HFF-Myc (cell line): Measurements from ENCODE around the gene DYNC1I2.

Experiments
- DNase-seq: peaks from one replicate; pipeline ENCODE4 v3.0.0-alpha.2; 2011; ENCODE audit warnings: low read depth; ENCODE audit errors: extremely low read depth
- H3K4me3 ChIP-seq: replicated peaks from 2 replicates; pipeline ENCODE4 v1.5.1; 2011; ENCODE audit warnings: low read depth, mild to moderate bottlenecking, control low read depth, low read length
- TF ChIP-seq, protein P1 (sequence below): IDR thresholded peaks from 2 replicates; pipeline ENCODE4 v1.5.1; 2012; ENCODE audit warnings: mild to moderate bottlenecking, low read depth, low read length, control low read depth; ENCODE audit errors: missing control alignments

DYNC1I2 gene

DNA sequence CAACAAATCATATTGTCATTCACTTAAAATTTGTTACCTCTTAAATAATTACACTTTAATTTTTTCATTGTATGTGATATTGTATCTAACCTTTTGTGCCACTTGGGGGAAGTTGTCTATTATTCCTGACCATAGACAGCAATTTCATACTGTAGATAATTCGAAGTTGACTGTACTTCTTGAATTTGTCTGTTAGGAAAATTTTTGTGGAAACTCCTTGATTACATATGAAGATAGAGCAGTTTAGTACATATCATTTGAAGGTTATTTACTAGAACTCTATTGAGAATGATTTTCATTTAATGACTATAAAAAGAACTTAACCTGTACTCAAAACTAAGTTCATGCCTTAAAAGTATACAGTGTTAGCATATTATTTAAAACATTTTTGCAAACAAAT, 5.1 kb downstream of the DYNC1I2 start:
- no peak overlapping the region for H3K4me3 ChIP-seq
- TF ChIP-seq, protein P1, sequence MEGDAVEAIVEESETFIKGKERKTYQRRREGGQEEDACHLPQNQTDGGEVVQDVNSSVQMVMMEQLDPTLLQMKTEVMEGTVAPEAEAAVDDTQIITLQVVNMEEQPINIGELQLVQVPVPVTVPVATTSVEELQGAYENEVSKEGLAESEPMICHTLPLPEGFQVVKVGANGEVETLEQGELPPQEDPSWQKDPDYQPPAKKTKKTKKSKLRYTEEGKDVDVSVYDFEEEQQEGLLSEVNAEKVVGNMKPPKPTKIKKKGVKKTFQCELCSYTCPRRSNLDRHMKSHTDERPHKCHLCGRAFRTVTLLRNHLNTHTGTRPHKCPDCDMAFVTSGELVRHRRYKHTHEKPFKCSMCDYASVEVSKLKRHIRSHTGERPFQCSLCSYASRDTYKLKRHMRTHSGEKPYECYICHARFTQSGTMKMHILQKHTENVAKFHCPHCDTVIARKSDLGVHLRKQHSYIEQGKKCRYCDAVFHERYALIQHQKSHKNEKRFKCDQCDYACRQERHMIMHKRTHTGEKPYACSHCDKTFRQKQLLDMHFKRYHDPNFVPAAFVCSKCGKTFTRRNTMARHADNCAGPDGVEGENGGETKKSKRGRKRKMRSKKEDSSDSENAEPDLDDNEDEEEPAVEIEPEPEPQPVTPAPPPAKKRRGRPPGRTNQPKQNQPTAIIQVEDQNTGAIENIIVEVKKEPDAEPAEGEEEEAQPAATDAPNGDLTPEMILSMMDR: no peak

DNA sequence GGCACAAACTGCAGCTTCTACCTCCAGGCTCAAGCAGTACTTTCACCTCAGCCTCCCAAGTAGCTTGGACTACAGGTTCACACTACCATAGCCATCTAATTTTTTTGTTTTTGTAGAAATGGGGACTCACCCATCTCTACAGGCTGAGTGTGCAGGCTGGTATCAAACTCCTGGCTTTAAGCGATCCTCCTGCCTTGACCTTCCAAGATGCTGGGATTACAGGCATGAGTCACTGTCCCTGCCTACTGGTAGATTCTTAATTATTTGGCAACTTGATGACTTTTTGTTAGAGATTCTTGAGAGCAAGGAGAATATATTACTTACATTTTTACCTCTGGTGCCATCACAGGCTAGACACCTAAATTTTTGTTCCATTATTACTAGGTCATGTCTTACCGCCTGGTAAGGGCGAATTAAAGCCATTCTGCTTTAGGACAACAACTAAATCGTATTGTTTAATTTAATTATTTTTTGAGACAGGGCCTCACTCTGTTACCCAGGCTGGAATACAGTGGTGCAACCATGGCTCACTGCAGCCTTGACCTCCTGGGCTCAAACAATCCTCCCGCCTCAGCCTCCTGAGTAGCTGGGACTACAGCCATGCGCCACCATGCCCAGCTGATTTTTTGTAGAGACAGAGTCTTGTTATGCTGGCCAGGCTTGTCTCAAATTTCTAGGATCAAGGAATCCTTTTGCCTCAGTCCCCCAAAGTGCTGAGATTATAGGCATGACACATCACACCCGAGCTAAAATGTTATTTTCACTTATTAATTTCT, 15.7 kb downstream of the DYNC1I2 start:
- TF ChIP-seq, protein P1: no peak
- DNase-seq: no peak
- H3K4me3 ChIP-seq: no peak overlapping the region

More for the DNA sequence above, 5.1 kb downstream of the DYNC1I2 start:
- DNase-seq: no peak

DNA sequence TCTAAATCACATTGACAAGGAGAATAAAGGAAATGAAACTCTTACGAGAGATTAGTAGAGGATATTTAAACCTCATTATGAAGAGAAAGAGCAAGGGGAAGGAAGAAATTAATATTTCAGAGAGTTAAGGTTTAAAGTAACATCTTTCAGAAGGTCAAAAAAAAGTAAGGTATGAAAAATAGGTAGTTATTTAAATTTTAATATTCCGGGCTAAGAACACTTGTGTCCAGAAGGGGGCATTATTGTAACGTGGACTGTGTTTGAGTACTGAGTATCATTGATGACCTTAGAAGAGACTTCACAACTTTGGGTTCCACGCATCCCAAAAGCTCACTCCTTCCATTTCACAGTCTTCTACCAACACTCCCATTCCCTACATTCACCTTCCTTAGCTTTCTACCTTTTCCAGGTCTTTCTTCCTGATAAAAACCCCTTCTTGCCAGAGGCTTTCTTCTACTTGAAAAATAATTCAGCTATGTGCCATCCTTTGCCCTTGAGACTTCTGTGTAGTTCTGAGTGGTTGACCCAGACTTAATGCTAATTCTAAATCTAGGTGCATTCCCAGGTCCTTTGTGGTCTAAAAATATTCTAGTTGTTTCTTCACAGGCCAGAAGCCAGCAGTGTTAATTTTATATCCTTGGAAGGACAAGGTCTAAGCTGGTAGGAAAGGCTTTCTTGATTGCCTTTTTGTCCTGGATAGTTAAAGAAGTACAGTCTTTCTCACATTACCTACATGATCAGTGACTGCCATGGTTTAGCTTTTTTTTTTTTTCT, 16.5 kb downstream of the DYNC1I2 start:
- no peak overlapping the region for H3K4me3 ChIP-seq
- DNase-seq: peak; percentile 22
- TF ChIP-seq, protein P1: peak; percentile 28

DNA sequence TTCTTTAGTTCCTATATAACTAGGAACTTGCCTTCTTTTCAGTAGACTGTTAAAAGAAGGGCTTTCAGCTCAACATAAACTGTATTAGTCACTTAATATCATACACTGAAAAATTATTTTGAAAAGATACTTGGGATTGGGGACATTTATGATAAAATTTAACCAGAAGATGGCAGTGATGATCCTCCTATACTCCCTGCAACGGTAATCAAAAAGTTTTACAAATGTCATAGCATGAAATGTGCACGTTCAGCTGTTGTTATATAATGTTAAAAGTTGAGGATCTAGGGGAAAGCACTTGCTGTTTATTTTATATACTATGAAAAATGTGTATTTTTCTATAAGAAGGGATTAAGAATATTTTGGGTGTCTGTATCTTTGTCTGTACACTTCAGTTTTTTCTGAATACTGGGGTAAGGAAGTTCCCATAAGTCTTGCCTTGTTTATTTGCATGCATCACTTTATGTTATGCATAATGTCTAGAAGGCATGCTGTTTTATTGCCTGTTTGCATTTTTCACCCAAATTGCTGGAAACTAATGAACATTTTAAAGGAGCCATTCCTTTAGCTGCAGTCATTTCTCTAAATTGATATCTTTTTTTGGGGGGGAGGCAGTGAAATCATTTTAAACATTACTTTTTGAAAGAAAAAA, 19.0 kb downstream of the DYNC1I2 start:
- H3K4me3 ChIP-seq: no peak overlapping the region
- DNase-seq: peak; percentile 19
- TF ChIP-seq, protein P1: no peak

DNA sequence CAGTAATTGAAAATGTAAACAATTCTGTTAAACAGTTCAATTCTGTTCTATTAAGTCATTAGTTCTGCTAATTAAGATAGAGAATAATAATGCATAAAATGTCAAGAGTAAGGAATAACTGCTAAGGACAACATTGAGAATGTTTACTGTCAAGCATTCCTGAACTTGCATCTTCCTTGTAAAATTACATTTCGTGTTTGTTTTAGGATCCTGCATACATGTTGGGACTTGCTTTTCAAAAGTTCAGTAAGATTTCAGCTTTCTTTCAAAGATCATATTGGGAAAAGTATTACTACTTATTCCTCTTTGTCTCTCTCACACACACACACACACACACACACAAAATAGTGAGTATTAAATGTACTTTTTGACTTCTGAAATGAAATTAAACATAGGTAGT, 20.5 kb downstream of the DYNC1I2 start:
- no peak overlapping the region for H3K4me3 ChIP-seq
- DNase-seq: no peak
- TF ChIP-seq, protein P1: no peak

DNA sequence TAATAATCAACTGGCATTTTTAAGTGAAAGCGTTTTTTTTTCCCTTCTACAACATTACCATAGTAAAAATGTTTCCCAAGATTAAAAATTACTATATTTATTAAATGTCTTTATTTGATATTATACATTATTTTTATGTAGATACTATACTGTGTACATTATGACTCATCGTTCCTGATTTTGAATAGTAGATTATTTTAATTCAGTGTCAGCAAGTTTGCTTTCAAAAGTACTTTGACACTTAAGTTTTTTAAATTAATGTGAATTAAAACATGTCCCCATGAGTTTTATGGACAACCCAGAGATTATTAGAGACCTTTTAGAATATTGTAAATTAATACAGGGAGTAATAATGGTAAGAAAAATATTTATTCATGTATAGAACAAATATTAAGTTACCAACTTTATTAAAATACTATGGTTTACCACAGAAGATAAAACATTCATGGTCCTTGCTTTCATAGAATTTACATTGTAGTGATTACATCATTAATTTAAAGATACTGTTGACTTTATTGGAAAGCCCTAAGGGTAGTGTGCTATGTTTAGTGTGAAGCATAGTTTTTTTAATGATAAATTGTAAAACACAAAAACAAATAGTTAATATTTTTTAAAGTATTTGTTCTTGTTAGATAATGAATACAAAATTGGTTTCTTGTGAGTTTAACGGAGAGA, 21.9 kb downstream of the DYNC1I2 start:
- DNase-seq: no peak
- H3K4me3 ChIP-seq: no peak overlapping the region
- TF ChIP-seq, protein P1: no peak
